Measurements from ENCODE around the gene PGRMC2. TPM values are rescaled to one million over a fixed set of nuclear protein-coding genes. Genes with fewer than 3 reads are reported as not detected.

PGRMC2 gene
- total and polyA plus RNA-seq, 2 experiments from 2014 or later = 14.0 to 38.9 TPM

DNA sequence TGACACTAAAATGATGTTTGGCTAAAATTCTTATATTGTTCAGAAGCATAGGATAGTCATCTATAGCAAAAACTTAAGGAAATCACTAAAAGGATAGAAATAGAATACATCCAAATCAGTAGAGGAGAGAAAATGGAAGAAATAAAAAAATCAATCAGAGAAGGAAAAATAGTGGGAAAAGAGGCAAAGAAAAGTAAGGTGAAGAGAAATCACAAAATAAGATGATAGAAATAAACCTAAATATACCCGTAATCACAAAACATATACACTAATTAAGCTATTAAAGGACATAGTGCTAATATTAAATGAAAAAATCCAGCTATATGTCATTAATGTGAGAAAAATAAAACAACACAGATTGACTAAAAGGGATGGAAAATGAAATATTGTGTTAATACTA is 6.3 kb downstream of the PGRMC2 start:
- TF ChIP-seq CTCF (IDR thresholded peaks at IDR 0.05; ENCODE audit: low read depth, low read length) = no peak
- no peak for DNase-seq (ENCODE audit: low read depth in 1 of 2, low spot score in 1 of 2)
- no peaks in the 10 kb centered on the region for H3K36me3 ChIP-seq
- H3K27me3 ChIP-seq = no peaks in the 10 kb centered on the region
- no peaks in the 10 kb centered on the region for H3K9me3 ChIP-seq (ENCODE audit: low read depth)
- no peak overlapping the region for H3K27ac ChIP-seq
- H3K4me1 ChIP-seq (ENCODE audit: low read depth) = peaks cover 8% of the 10 kb centered on the region
- no peak overlapping the region for H3K4me3 ChIP-seq

DNA sequence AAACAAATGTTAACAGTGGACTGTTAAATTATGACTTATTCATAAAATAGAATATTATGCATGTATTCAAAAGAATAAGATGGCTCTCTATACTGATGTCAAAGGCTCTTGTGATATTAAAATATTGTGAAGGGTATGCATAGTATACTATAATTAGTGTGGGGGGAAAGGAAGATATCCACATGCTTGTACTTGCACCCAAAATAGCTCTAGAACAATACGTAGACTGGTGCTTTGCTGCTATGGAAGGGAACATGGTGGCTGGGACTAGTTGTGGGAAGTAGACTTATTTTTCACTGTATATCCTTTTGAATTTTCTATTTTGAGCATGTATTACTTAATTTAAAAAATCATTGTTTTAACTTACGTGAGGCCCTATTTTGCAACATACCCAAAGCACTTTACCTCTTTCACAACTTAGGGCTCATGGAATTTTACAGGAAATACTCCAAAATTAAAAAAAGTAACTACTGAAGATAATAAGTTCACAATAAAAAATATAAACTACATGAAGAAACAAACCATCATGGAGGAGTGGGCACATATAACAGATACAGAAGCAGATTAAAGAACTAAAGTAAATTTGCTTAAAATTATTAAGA is 7.9 kb downstream of the PGRMC2 start:
- no peaks in the 10 kb centered on the region for H3K4me1 ChIP-seq (ENCODE audit: low read depth)
- no peaks in the 10 kb centered on the region for H3K9me3 ChIP-seq (ENCODE audit: low read depth)
- no peaks in the 10 kb centered on the region for H3K27me3 ChIP-seq
- no peak overlapping the region for H3K4me3 ChIP-seq
- TF ChIP-seq CTCF (IDR thresholded peaks at IDR 0.05; ENCODE audit: low read depth, low read length) = no peak
- no peak overlapping the region for H3K27ac ChIP-seq
- H3K36me3 ChIP-seq = no peaks in the 10 kb centered on the region
- DNase-seq (ENCODE audit: low read depth in 1 of 2, low spot score in 1 of 2) = peak in 1 of 2 donors; percentile 52

DNA sequence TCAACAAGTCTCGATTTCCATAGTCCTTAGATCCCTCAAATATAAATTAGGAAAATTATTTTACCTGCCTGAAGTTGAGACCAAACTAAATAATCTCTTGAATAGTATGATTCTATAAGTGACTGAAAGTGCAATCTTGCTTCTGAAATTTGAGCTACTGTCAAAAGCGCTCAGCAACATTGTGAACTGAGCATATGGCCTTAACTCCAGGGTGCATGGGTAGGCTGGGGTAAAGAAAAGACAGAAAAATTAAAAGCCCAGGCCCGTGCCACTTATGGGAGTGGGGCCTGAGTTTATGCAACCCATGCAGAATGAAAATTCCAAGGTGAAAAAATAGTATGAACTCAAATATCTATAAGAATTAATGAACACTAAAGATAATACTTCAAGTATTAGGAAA is 9.8 kb downstream of the PGRMC2 start:
- no peaks in the 10 kb centered on the region for H3K27me3 ChIP-seq
- no peak overlapping the region for H3K4me3 ChIP-seq
- H3K36me3 ChIP-seq = no peaks in the 10 kb centered on the region
- no peak for DNase-seq (ENCODE audit: low read depth in 1 of 2, low spot score in 1 of 2)
- TF ChIP-seq CTCF (IDR thresholded peaks at IDR 0.05; ENCODE audit: low read depth, low read length) = no peak
- H3K27ac ChIP-seq = no peak overlapping the region
- no peaks in the 10 kb centered on the region for H3K4me1 ChIP-seq (ENCODE audit: low read depth)
- H3K9me3 ChIP-seq (ENCODE audit: low read depth) = no peaks in the 10 kb centered on the region

DNA sequence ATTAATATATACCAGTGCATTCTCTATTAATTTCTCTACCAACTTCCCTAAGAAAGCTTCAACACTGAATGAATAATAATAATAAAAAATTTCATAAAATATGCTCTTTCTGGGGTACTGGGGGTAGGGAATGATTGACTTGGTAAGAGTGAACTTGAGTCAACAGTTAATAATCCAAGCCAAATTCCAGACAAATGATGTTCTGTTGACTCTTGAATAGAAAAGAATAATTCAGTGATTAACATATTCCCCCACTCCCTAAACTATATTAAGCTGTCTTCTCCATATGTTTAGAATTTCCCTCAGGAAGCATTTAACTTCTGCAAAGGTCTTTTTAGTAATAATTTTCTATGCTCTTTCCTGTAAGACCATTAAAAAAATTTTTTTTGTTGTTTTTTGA is 12.3 kb downstream of the PGRMC2 start:
- no peak for TF ChIP-seq CTCF (IDR thresholded peaks at IDR 0.05; ENCODE audit: low read depth, low read length)
- H3K27ac ChIP-seq = no peak overlapping the region
- no peak overlapping the region for H3K4me3 ChIP-seq
- H3K9me3 ChIP-seq (ENCODE audit: low read depth) = no peaks in the 10 kb centered on the region
- DNase-seq (ENCODE audit: low read depth in 1 of 2, low spot score in 1 of 2) = no peak
- H3K36me3 ChIP-seq = peaks cover 15% of the 10 kb centered on the region
- H3K27me3 ChIP-seq = no peaks in the 10 kb centered on the region
- H3K4me1 ChIP-seq (ENCODE audit: low read depth) = no peaks in the 10 kb centered on the region

GRCh38 chr4:128271551-128271950 is 16.1 kb downstream of the PGRMC2 start:
- TF ChIP-seq CTCF (IDR thresholded peaks at IDR 0.05; ENCODE audit: low read depth, low read length) = no peak
- no peak overlapping the region for H3K4me3 ChIP-seq
- no peak overlapping the region for H3K27ac ChIP-seq
- no peak for DNase-seq (ENCODE audit: low read depth in 1 of 2, low spot score in 1 of 2)
- peaks cover 25% of the 10 kb centered on the region for H3K36me3 ChIP-seq
- no peaks in the 10 kb centered on the region for H3K9me3 ChIP-seq (ENCODE audit: low read depth)
- H3K27me3 ChIP-seq = no peaks in the 10 kb centered on the region
- H3K4me1 ChIP-seq (ENCODE audit: low read depth) = no peaks in the 10 kb centered on the region

All from cardiac muscle cell (in vitro differentiated cells and primary cell).